ENCODE measurements around the gene ADAR.

- TF ChIP-seq CTCF (optimal IDR thresholded peaks at IDR 0.05 in 1 of 3, IDR thresholded peaks at IDR 0.05 in 1 of 3, conservative IDR thresholded peaks at IDR 0.05 in 1 of 3; ENCODE audit: extremely low read depth in 1 of 3, insufficient read depth in 2 of 3, low read length in 3 of 3) (no peak), EZH2 (IDR thresholded peaks at IDR 0.05; ENCODE audit: low read length) (no peak)
These were observed 14.6 kb downstream of the ADAR start for GRCh38 chr1:154593390-154593789.
